Measurements from ENCODE around the gene BORCS8. TPM values are rescaled to one million over a fixed set of nuclear protein-coding genes. Genes with fewer than 3 reads are reported as not detected.

Gene BORCS8
- total and polyA plus RNA-seq, 2 of the 13 experiments (the other 11 are each of a cell fraction or from before 2014, with no cell fraction given) = 9.6 to 13.3 TPM

DNA sequence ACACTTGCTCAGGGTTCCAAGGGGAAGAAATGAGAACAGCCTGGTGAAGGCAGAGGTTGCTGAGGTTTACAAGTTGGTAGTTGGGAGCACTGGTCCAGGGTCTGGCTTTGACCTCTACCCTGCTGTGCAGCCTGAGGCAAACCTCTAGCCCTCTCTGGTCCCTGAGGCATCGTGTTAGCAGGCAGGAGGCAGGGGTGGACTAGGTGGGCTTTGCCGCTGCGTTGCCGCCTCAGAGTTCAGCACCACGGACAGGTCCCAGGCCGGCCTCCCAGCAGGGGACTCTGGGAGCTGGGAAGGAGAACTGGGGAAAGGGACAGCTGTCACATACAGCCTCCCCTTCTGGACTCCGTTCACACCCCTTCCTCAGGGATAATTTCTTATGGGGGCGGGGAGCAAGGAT lies 22.9 kb upstream of the BORCS8 start (continued):
- TF ChIP-seq, protein P1, sequence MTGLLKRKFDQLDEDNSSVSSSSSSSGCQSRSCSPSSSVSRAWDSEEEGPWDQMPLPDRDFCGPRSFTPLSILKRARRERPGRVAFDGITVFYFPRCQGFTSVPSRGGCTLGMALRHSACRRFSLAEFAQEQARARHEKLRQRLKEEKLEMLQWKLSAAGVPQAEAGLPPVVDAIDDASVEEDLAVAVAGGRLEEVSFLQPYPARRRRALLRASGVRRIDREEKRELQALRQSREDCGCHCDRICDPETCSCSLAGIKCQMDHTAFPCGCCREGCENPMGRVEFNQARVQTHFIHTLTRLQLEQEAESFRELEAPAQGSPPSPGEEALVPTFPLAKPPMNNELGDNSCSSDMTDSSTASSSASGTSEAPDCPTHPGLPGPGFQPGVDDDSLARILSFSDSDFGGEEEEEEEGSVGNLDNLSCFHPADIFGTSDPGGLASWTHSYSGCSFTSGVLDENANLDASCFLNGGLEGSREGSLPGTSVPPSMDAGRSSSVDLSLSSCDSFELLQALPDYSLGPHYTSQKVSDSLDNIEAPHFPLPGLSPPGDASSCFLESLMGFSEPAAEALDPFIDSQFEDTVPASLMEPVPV (CRISPR knock-in tag; IDR thresholded peaks at IDR 0.05) = 0 out of 2 replicates have a peak, but pooled peaks have one; percentile 36
- TF ChIP-seq RORA (CRISPR knock-in tag; IDR thresholded peaks at IDR 0.05) (no peak), ZNF713 (CRISPR knock-in tag; IDR thresholded peaks at IDR 0.05) (no peak), SP4 (CRISPR knock-in tag; IDR thresholded peaks at IDR 0.05) (no peak), ZNF232 (CRISPR knock-in tag; IDR thresholded peaks at IDR 0.05; ENCODE audit: borderline replicate concordance) (peak; percentile 96), POGZ (CRISPR knock-in tag; IDR thresholded peaks at IDR 0.05) (no peak), ZNF878 (CRISPR knock-in tag; IDR thresholded peaks at IDR 0.05) (no peak), RNF2 (conservative IDR thresholded peaks at IDR 0.05; ENCODE audit: low read depth) (no peak), ZNF879 (CRISPR knock-in tag; IDR thresholded peaks at IDR 0.05) (no peak), CCDC6 (CRISPR knock-in tag; IDR thresholded peaks at IDR 0.05) (0 out of 2 replicates have a peak, but pooled peaks have one; percentile 28), ATM (IDR thresholded peaks at IDR 0.05; ENCODE audit: borderline replicate concordance) (no peak), ETV6 (CRISPR knock-in tag; conservative IDR thresholded peaks at IDR 0.05) (peak; percentile 78; the same call in 1 of the 2 replicates), HMG20B (CRISPR knock-in tag; conservative IDR thresholded peaks at IDR 0.05) (0 out of 2 replicates have a peak, but pooled peaks have one; percentile 37), FOSL2 (CRISPR knock-in tag; IDR thresholded peaks at IDR 0.05) (no peak), SOX5 (CRISPR knock-in tag; IDR thresholded peaks at IDR 0.05; ENCODE audit: borderline replicate concordance) (peak; percentile 27; the same call in 1 of the 2 replicates)
- TF ChIP-seq, protein P2, sequence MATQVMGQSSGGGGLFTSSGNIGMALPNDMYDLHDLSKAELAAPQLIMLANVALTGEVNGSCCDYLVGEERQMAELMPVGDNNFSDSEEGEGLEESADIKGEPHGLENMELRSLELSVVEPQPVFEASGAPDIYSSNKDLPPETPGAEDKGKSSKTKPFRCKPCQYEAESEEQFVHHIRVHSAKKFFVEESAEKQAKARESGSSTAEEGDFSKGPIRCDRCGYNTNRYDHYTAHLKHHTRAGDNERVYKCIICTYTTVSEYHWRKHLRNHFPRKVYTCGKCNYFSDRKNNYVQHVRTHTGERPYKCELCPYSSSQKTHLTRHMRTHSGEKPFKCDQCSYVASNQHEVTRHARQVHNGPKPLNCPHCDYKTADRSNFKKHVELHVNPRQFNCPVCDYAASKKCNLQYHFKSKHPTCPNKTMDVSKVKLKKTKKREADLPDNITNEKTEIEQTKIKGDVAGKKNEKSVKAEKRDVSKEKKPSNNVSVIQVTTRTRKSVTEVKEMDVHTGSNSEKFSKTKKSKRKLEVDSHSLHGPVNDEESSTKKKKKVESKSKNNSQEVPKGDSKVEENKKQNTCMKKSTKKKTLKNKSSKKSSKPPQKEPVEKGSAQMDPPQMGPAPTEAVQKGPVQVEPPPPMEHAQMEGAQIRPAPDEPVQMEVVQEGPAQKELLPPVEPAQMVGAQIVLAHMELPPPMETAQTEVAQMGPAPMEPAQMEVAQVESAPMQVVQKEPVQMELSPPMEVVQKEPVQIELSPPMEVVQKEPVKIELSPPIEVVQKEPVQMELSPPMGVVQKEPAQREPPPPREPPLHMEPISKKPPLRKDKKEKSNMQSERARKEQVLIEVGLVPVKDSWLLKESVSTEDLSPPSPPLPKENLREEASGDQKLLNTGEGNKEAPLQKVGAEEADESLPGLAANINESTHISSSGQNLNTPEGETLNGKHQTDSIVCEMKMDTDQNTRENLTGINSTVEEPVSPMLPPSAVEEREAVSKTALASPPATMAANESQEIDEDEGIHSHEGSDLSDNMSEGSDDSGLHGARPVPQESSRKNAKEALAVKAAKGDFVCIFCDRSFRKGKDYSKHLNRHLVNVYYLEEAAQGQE (IDR thresholded peaks at IDR 0.05; ENCODE audit: borderline replicate concordance in 1 of 2, low read depth in 1 of 2, low read length in 2 of 2) = peak in 1 of 2 experiments; percentile 97
- TF ChIP-seq, protein P3, sequence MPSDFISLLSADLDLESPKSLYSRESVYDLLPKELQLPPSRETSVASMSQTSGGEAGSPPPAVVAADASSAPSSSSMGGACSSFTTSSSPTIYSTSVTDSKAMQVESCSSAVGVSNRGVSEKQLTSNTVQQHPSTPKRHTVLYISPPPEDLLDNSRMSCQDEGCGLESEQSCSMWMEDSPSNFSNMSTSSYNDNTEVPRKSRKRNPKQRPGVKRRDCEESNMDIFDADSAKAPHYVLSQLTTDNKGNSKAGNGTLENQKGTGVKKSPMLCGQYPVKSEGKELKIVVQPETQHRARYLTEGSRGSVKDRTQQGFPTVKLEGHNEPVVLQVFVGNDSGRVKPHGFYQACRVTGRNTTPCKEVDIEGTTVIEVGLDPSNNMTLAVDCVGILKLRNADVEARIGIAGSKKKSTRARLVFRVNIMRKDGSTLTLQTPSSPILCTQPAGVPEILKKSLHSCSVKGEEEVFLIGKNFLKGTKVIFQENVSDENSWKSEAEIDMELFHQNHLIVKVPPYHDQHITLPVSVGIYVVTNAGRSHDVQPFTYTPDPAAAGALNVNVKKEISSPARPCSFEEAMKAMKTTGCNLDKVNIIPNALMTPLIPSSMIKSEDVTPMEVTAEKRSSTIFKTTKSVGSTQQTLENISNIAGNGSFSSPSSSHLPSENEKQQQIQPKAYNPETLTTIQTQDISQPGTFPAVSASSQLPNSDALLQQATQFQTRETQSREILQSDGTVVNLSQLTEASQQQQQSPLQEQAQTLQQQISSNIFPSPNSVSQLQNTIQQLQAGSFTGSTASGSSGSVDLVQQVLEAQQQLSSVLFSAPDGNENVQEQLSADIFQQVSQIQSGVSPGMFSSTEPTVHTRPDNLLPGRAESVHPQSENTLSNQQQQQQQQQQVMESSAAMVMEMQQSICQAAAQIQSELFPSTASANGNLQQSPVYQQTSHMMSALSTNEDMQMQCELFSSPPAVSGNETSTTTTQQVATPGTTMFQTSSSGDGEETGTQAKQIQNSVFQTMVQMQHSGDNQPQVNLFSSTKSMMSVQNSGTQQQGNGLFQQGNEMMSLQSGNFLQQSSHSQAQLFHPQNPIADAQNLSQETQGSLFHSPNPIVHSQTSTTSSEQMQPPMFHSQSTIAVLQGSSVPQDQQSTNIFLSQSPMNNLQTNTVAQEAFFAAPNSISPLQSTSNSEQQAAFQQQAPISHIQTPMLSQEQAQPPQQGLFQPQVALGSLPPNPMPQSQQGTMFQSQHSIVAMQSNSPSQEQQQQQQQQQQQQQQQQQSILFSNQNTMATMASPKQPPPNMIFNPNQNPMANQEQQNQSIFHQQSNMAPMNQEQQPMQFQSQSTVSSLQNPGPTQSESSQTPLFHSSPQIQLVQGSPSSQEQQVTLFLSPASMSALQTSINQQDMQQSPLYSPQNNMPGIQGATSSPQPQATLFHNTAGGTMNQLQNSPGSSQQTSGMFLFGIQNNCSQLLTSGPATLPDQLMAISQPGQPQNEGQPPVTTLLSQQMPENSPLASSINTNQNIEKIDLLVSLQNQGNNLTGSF (CRISPR knock-in tag; IDR thresholded peaks at IDR 0.05) = no peak
- TF ChIP-seq, protein P4, sequence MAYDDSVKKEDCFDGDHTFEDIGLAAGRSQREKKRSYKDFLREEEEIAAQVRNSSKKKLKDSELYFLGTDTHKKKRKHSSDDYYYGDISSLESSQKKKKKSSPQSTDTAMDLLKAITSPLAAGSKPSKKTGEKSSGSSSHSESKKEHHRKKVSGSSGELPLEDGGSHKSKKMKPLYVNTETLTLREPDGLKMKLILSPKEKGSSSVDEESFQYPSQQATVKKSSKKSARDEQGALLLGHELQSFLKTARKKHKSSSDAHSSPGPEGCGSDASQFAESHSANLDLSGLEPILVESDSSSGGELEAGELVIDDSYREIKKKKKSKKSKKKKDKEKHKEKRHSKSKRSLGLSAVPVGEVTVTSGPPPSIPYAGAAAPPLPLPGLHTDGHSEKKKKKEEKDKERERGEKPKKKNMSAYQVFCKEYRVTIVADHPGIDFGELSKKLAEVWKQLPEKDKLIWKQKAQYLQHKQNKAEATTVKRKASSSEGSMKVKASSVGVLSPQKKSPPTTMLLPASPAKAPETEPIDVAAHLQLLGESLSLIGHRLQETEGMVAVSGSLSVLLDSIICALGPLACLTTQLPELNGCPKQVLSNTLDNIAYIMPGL (CRISPR knock-in tag; IDR thresholded peaks at IDR 0.05; ENCODE audit: borderline replicate concordance in 1 of 2, low read depth in 1 of 2) = no peak
